H1 (cell line): ENCODE results near the gene ZNF408. TPM values are rescaled to one million over a fixed set of nuclear protein-coding genes. Genes with fewer than 3 reads are reported as not detected.

ENCODE experiments used
- BACH1 ChIP-seq: IDR thresholded peaks from 2 replicates; pipeline ENCODE4 v1.6.1; 2012; ENCODE audit warnings: low read length, improper control_type of control experiment
- CHD2 ChIP-seq: IDR thresholded peaks from 2 replicates; pipeline ENCODE4 v1.6.1; 2012; ENCODE audit warnings: low read length, improper control_type of control experiment
- CHD7 ChIP-seq: fragments of 300-600 bp; sonication (generic); IDR thresholded peaks from 2 replicates; pipeline ENCODE4 v1.7.1; 2012; ENCODE audit warnings: low read length, moderate library complexity, mild to moderate bottlenecking, inconsistent platforms; ENCODE audit not compliant: insufficient replicate concordance
- CREB1 ChIP-seq: IDR thresholded peaks from 2 replicates; pipeline ENCODE4 v1.6.1; 2012; ENCODE audit warnings: inconsistent platforms
- FOSL1 ChIP-seq: IDR thresholded peaks from 2 replicates; pipeline ENCODE4 v1.6.1; 2011; ENCODE audit warnings: mild to moderate bottlenecking, low read depth, low read length, moderate library complexity; ENCODE audit not compliant: insufficient read depth
- JUN ChIP-seq: IDR thresholded peaks from 2 replicates; pipeline ENCODE4 v1.6.1; 2011; ENCODE audit warnings: low read depth, mild to moderate bottlenecking, improper control_type of control experiment, low read length
- KDM1A ChIP-seq: fragments of 200-600, 300-600 bp; sonication (generic); IDR thresholded peaks from 2 replicates; pipeline ENCODE4 v1.7.1; 2016; ENCODE audit warnings: mild to moderate bottlenecking, low read length, borderline replicate concordance
- MAX ChIP-seq: IDR thresholded peaks from 2 replicates; pipeline ENCODE4 v1.6.1; 2012; ENCODE audit warnings: inconsistent platforms
- POLR2A ChIP-seq, 2 experiments: IDR thresholded peaks; 1 replicate in 1 of 2; 2 replicates in 1 of 2; pipeline ENCODE4 v1.6.1; 2011; ENCODE audit warnings: low read depth in 2 of 2, low read length in 2 of 2, mild to moderate bottlenecking in 2 of 2; ENCODE audit errors: control extremely low read depth in 1 of 2
- POLR2AphosphoS5 ChIP-seq: IDR thresholded peaks from 2 replicates; pipeline ENCODE4 v1.6.1; 2011; ENCODE audit warnings: low read depth, low read length
- SIX5 ChIP-seq: IDR thresholded peaks from 2 replicates; pipeline ENCODE4 v1.6.1; 2011; ENCODE audit warnings: mild to moderate bottlenecking, low read depth, low read length
- TEAD4 ChIP-seq: IDR thresholded peaks from 2 replicates; pipeline ENCODE4 v1.6.1; 2012; ENCODE audit warnings: low read depth, low read length, inconsistent platforms, mixed read lengths
- YY1 ChIP-seq: IDR thresholded peaks from 2 replicates; pipeline ENCODE4 v1.6.1; 2011; ENCODE audit warnings: low read depth, mild to moderate bottlenecking, low read length
- polyA plus RNA-seq, 7 experiments: library from polyadenylated mRNA; depleted of rRNA in 3 of 7; stranded (reverse) in 5 of 7; unstranded in 2 of 7; fragments of >200 nt in 5 of 7; fragments of 200-250 nt in 2 of 7; gene quantifications; 1 replicate in 5 of 7; 2 replicates in 1 of 7; 4 replicates in 1 of 7; pipeline versions ENCODE4 v1.2.1 to v1.2.3, GENCODE V29; 2011 to 2013; ENCODE audit warnings: missing spikeins in 2 of 7, mixed read lengths in 2 of 7
- total RNA-seq: library from RNA; stranded (reverse); fragmentation: NEBNext Ultra II Directional; extraction: Animal tissue kit (Norgen Biotek cat#: 25700); gene quantifications from 2 replicates; pipeline ENCODE4 v1.2.1, GENCODE V29; 2021

The ZNF408 gene
- total and polyA plus RNA-seq, 2 of the 8 experiments (the other 6 are each of a cell fraction or from before 2014, with no cell fraction given) = 10.7 to 11.0 TPM

GRCh38 chr11:46668480-46669085, 32.2 kb upstream of the ZNF408 start (continued):
- no peak for TF ChIP-seq CHD7
- no peak for TF ChIP-seq CHD2
- TF ChIP-seq BACH1 = no peak
- TF ChIP-seq JUN = no peak
- no peak for TF ChIP-seq TEAD4
- no peak for TF ChIP-seq MAX
- no peak for TF ChIP-seq YY1
- no peak for TF ChIP-seq FOSL1
- no peak for TF ChIP-seq CREB1
- TF ChIP-seq POLR2A (IDR thresholded peaks at IDR 0.05; ENCODE audit: control extremely low read depth in 1 of 2, low read depth in 2 of 2, low read length in 2 of 2) = no peak
- TF ChIP-seq SIX5 = no peak
- TF ChIP-seq POLR2AphosphoS5 = no peak
- TF ChIP-seq KDM1A = no peak
